K562 (cell line): ENCODE results near the gene CDADC1. TPM values are rescaled to one million over a fixed set of nuclear protein-coding genes. Genes with fewer than 3 reads are reported as not detected.

Experiments used
- CHD4 ChIP-seq: fragments of 200-600 bp; sonication (generic); IDR thresholded peaks from 3 replicates; pipeline ENCODE4 v1.6.1; 2012; ENCODE audit warnings: low read depth, mild to moderate bottlenecking, mixed read lengths, low read length, inconsistent platforms; ENCODE audit not compliant: insufficient read depth, insufficient replicate concordance, poor library complexity, severe bottlenecking
- KAT7 ChIP-seq: sonication (generic); formaldehyde crosslinking; IDR thresholded peaks from 2 replicates; pipeline ENCODE4 v1.8.0; 2022; ENCODE audit warnings: missing genetic modification reagents, mild to moderate bottlenecking, borderline replicate concordance
- NCOA4 ChIP-seq: fragments of 450-650 bp; IDR thresholded peaks from 2 replicates; pipeline ENCODE4 v1.6.1; 2018; ENCODE audit warnings: mild to moderate bottlenecking; ENCODE audit not compliant: partially characterized antibody
- NR2F6 ChIP-seq: fragments of 450-650 bp; formaldehyde crosslinking; IDR thresholded peaks from 2 replicates; pipeline ENCODE4 v1.4.0; 2020; ENCODE audit warnings: mild to moderate bottlenecking
- ZNF778 ChIP-seq: fragments of 450-650 bp; formaldehyde crosslinking; IDR thresholded peaks from 2 replicates; pipeline ENCODE4 v1.4.0; 2020; ENCODE audit warnings: mild to moderate bottlenecking, moderate library complexity
- polyA plus RNA-seq, 8 experiments: library from polyadenylated mRNA; depleted of rRNA in 4 of 8; stranded (reverse) in 5 of 8; unstranded in 3 of 8; fragments of >200 nt; fragmentation: Nextera tagmentation in 2 of 8; fragmentation: Illumina TruSeq in 1 of 8; extraction: Ambion mirVana in 2 of 8; extraction: Trizol in 1 of 8; gene quantifications; 2 replicates each; pipeline versions ENCODE4 v1.2.1 to v1.2.3, GENCODE V29; 2011 to 2014; ENCODE audit warnings: inconsistent platforms in 1 of 8, missing spikeins in 1 of 8
- total RNA-seq, 7 experiments: library from RNA; depleted of rRNA in 6 of 7; stranded (reverse); fragments of >200 nt in 6 of 7; fragmentation: Illumina TruSeq in 2 of 7; extraction: Trizol in 2 of 7; gene quantifications; 2 replicates each; pipeline versions ENCODE4 v1.2.1 to v1.2.3, GENCODE V29; 2011 to 2021; ENCODE audit warnings: low replicate concordance in 1 of 7
- TF ChIP-seq, protein P1 (sequence below): fragments of 250-450 bp; sonication (Bioruptor Pico); IDR thresholded peaks from 2 replicates; pipeline ENCODE4 v1.8.0; 2022; ENCODE audit warnings: inconsistent platforms, mild to moderate bottlenecking, moderate library complexity, borderline replicate concordance
- TF ChIP-seq, protein P2 (sequence below): fragments of 200-600 bp; sonication (generic); IDR thresholded peaks from one replicate; pipeline ENCODE4 v1.6.1; 2012; ENCODE audit warnings: mild to moderate bottlenecking, low read depth, low read length, inconsistent platforms

Gene CDADC1
- total and polyA plus RNA-seq, 9 of the 15 experiments (the other 6 are each of a cell fraction or from before 2014, with no cell fraction given), result 4.1 to 11.8 (median 6.3) TPM

DNA sequence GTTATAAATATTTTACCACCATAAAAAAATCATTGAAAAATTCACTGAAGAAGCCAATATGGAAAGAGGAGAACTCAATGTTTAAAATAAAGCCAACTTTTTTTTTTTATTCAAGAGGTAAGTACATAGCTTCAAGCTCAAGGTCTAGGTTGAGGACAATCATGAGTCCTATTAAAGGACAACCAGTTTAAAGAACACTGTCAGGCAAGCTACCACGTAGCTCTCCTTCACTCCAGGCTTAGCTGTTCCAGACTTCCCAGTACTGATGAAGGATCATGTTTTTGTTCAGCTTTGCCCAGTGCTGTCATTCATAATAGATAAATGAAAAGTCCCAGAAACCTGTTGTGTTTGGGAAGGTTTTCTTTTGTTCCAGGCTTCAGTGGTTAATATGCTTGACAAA lies 37.6 kb upstream of the CDADC1 start (continued):
- TF ChIP-seq, protein P1, sequence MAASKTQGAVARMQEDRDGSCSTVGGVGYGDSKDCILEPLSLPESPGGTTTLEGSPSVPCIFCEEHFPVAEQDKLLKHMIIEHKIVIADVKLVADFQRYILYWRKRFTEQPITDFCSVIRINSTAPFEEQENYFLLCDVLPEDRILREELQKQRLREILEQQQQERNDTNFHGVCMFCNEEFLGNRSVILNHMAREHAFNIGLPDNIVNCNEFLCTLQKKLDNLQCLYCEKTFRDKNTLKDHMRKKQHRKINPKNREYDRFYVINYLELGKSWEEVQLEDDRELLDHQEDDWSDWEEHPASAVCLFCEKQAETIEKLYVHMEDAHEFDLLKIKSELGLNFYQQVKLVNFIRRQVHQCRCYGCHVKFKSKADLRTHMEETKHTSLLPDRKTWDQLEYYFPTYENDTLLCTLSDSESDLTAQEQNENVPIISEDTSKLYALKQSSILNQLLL (CRISPR knock-in tag), result no peak
- TF ChIP-seq ZNF778 (no peak), NCOA4 (no peak), CHD4 (no peak), NR2F6 (CRISPR knock-in tag) (no peak), KAT7 (CRISPR knock-in tag) (no peak)
- TF ChIP-seq, protein P2, sequence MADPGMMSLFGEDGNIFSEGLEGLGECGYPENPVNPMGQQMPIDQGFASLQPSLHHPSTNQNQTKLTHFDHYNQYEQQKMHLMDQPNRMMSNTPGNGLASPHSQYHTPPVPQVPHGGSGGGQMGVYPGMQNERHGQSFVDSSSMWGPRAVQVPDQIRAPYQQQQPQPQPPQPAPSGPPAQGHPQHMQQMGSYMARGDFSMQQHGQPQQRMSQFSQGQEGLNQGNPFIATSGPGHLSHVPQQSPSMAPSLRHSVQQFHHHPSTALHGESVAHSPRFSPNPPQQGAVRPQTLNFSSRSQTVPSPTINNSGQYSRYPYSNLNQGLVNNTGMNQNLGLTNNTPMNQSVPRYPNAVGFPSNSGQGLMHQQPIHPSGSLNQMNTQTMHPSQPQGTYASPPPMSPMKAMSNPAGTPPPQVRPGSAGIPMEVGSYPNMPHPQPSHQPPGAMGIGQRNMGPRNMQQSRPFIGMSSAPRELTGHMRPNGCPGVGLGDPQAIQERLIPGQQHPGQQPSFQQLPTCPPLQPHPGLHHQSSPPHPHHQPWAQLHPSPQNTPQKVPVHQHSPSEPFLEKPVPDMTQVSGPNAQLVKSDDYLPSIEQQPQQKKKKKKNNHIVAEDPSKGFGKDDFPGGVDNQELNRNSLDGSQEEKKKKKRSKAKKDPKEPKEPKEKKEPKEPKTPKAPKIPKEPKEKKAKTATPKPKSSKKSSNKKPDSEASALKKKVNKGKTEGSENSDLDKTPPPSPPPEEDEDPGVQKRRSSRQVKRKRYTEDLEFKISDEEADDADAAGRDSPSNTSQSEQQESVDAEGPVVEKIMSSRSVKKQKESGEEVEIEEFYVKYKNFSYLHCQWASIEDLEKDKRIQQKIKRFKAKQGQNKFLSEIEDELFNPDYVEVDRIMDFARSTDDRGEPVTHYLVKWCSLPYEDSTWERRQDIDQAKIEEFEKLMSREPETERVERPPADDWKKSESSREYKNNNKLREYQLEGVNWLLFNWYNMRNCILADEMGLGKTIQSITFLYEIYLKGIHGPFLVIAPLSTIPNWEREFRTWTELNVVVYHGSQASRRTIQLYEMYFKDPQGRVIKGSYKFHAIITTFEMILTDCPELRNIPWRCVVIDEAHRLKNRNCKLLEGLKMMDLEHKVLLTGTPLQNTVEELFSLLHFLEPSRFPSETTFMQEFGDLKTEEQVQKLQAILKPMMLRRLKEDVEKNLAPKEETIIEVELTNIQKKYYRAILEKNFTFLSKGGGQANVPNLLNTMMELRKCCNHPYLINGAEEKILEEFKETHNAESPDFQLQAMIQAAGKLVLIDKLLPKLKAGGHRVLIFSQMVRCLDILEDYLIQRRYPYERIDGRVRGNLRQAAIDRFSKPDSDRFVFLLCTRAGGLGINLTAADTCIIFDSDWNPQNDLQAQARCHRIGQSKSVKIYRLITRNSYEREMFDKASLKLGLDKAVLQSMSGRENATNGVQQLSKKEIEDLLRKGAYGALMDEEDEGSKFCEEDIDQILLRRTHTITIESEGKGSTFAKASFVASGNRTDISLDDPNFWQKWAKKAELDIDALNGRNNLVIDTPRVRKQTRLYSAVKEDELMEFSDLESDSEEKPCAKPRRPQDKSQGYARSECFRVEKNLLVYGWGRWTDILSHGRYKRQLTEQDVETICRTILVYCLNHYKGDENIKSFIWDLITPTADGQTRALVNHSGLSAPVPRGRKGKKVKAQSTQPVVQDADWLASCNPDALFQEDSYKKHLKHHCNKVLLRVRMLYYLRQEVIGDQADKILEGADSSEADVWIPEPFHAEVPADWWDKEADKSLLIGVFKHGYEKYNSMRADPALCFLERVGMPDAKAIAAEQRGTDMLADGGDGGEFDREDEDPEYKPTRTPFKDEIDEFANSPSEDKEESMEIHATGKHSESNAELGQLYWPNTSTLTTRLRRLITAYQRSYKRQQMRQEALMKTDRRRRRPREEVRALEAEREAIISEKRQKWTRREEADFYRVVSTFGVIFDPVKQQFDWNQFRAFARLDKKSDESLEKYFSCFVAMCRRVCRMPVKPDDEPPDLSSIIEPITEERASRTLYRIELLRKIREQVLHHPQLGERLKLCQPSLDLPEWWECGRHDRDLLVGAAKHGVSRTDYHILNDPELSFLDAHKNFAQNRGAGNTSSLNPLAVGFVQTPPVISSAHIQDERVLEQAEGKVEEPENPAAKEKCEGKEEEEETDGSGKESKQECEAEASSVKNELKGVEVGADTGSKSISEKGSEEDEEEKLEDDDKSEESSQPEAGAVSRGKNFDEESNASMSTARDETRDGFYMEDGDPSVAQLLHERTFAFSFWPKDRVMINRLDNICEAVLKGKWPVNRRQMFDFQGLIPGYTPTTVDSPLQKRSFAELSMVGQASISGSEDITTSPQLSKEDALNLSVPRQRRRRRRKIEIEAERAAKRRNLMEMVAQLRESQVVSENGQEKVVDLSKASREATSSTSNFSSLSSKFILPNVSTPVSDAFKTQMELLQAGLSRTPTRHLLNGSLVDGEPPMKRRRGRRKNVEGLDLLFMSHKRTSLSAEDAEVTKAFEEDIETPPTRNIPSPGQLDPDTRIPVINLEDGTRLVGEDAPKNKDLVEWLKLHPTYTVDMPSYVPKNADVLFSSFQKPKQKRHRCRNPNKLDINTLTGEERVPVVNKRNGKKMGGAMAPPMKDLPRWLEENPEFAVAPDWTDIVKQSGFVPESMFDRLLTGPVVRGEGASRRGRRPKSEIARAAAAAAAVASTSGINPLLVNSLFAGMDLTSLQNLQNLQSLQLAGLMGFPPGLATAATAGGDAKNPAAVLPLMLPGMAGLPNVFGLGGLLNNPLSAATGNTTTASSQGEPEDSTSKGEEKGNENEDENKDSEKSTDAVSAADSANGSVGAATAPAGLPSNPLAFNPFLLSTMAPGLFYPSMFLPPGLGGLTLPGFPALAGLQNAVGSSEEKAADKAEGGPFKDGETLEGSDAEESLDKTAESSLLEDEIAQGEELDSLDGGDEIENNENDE, result no peak
- TF ChIP-seq, all 486 proteins: peak for 0
